ENCODE results near the gene SGSH.
A peak's percentile ranks its signal among the peaks of the same experiment; 100 is the strongest.
"Not testable (repeated sequence)": the region's sequence is repeated elsewhere in the genome, so short reads cannot be mapped to it uniquely, and the experiment has no call there.

SGSH gene

DNA sequence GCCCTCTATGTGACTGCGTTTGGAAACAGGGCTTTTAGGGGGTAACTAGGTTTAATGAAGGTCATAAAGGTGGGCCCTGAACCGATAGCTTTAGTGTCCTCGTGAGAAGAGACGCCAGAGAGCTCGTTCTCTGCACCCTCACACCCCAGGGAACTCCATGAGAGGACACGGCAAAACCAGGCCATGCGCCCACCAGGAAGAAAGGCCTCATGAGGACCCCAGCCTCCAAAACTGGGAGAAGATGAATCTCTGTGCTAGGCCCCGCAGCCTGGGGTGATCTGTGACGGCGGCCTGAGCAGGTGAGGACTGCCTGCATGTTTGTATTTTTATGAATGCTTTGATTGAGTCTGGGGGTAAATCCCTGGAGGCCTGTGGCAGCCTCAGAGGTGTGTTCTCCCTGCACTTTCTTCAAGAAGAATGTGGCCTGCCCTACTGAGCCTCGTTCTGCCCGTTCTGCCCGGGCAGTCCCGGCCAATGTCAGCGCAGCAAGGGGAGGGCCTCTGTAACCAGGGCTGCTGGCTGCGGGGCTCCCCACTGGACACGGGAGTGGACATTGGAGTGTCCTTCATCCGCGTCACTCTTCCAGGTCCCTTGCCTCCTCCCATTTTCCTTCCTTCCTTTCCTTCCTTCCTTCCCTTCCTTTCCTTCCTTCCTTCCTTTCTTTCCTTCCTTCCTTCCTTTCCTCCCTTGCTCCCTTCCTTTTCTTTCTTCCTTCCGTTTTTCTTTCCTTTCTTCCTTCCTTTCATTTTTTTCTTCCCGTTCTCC, 33.7 kb upstream of the SGSH start:
- no peak for DNase-seq

GRCh38 chr17:80252871-80253270, 32.7 kb upstream of the SGSH start:
- no peak for DNase-seq

DNA sequence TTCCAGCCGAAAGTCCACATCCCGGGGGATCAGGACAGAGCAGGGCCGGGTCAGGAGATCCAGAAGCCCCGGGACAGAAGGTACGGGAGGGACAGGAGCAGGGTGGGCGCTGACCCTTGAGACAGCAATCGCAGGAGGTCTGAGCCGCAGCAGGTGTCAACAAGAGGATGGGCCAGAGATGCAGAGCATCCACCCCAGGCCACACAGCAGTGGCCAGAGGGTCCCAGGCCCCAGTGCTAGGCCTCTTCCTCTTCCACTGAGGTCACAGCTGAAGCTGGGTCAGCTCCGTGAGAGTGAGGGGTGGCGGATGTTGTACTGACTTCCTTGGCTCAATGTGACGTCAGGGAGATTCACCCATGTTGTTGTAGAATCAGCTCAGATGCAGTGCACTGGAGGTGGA, 31.8 kb upstream of the SGSH start:
- DNase-seq = no peak

DNA sequence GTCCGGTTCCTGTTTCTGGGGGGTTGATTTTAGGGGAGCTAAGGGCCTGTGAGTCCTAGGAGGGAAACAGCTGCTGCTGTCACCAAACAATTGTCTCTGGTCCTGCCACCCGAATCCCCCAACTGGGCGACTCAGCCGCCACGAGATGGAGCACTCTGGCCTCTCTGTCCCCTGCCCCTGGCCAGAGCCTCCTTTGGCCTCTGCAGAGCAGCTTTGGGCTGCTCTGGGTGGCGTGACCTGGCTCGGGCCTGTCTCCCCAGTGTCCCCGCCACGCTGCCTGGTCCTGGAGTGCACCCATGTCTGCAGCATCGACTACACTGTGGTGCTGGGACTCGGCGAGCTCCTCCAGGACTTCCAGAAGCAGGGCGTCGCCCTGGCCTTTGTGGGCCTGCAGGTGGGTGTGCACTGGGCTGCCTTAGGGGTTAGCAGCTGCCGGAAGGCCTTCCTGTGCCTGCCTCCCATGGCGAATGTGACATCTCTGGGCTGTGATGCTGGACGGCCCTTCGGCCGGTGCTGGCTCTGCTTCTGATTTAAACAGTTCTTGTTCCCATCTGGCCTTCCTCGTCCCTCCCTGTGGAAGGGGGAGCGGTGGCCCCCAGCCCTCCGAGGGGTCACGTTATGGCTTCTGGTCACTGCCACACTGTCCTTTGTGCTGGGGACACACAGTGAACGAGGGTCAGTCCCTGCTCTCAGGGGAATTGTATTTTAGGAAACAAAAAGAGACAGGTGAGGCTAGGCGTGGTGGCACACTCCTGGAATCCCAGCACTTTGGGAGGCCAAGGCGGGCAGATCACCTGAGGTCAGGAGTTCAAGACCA, 29.0 kb upstream of the SGSH start:
- no peak for DNase-seq

GRCh38 chr17:80248001-80248893, 28.1 kb upstream of the SGSH start:
- DNase-seq = no peak

GRCh38 chr17:80247561-80247960, 27.4 kb upstream of the SGSH start:
- no peak for DNase-seq

- DNase-seq = no peak
These were observed 26.6 kb upstream of the SGSH start for GRCh38 chr17:80246726-80247125.

- no peak for DNase-seq
These were observed 26.1 kb upstream of the SGSH start for GRCh38 chr17:80246266-80246681.

DNA sequence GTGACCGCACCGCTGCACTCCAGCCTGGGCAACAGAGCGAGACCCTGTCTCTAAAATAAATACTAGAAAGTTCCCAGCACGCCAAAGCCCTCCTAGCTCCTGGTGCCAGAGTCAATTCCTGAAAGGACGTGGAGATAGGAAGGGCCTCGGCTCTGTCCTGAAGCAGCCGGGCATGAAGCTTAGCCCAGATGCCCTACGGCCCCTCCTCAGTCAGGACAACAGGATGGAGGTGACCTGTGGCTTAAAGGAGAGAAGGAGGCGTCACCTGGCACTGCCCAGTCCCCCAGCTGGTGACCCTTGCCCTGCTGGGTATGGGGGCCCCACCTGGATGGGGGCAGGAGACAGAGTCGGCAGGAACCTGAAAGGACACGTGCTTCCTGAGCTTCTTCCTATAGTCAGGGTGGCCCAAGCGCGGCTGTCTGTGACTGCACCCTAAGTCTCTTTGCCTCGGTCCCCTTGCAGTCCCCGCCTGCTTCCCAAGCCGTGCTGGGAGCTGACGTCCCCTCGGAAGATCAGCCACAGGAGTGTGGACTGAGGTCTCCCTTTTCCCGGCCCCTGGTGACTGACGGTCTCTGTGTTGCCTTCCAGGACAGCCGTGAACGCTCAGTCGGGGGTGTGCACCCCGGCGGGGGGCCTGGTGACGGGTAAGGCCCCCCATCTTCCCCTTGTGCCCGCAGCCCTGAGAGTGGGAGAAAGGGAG, 25.6 kb upstream of the SGSH start:
- no peak for DNase-seq

DNA sequence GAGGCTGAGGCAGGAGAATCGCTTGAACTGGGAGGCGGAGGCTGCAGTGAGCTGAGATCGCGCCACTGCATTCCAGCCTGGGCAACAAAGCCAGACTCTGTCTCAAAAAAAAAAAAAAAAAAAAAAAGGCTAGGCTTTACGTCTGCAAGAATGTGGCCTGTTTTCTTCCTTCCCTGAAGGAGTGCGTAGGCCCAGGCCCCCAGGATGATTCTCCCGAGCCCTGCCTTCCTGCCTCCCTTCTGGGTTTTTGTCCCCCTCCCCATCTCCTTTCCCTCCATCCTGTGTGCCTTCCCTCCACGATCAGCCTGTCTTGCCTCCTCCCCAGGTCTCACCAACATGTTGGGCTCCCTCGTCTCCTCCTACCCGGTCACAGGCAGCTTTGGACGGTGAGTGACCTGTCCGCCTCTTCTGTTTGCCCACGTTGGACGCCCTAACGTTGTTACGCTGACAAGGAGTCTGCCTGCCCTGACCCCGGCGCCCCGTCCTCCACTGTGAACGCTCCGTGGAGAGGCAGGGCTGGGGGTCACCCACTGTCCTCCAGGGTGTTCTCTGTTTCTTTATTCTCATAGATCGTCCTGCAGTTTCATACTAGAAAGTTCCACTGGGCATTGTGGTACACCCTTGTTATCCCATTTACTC, 24.9 kb upstream of the SGSH start:
- DNase-seq = no peak

DNA sequence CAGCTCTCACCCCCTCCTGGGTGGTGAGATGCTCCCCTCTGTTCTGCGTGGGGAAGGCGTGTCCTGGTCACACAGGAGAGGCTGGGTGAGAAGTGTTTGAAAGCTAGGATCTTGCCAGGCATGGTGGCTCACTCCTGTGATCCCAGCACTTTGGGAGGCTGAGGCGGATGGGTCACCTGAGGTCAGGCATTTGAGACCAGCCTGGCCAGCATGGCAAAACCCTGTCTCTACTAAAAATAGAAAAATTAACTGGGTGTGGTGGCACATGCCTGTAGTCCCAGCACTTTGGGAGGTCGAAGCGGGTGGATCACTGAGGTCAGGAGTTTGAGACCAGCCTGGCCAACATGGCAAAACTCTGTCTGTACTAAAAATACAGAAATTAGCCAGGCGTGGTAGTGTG, 24.3 kb upstream of the SGSH start:
- not testable (repeated sequence) for DNase-seq

- DNase-seq = no peak
These were observed 23.6 kb upstream of the SGSH start for GRCh38 chr17:80243526-80244433.

GRCh38 chr17:80242505-80242904, 22.4 kb upstream of the SGSH start:
- DNase-seq = peak; percentile 66

DNA sequence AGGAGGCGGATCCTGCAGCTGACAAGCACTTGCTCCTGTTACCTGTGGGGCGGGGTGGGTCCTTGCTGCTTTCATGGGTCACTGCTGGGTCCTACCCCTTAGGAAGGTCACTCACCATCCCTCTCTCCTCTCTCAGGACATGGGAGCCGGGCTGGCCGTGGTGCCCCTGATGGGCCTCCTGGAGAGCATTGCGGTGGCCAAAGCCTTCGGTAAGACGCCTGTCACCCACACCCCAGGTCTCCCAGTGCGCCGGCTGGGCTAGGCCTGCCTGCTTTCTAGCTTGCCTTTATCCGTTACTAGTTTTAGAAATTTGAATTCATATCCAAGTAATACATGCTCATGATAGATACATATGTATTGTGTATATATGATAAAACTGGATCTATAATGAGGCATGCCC, 17.3 kb upstream of the SGSH start:
- DNase-seq = no peak

DNA sequence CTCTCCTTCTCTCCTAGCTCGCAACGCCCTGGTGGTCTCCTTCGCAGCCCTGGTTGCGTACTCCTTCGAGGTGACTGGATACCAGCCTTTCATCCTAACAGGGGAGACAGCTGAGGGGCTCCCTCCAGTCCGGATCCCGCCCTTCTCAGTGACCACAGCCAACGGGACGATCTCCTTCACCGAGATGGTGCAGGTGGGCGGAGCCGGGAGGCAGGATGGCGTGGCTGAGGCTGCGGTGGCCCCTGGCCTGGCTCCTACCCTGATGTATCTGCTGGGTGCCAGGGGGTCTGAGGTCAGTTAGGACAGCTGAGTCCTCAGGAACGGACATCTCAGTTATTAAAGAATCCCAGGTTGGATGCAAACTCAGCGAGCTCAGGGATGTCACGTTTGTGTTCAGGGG, 16.8 kb upstream of the SGSH start:
- no peak for DNase-seq

GRCh38 chr17:80233202-80233601, 13.1 kb upstream of the SGSH start:
- DNase-seq = no peak

DNA sequence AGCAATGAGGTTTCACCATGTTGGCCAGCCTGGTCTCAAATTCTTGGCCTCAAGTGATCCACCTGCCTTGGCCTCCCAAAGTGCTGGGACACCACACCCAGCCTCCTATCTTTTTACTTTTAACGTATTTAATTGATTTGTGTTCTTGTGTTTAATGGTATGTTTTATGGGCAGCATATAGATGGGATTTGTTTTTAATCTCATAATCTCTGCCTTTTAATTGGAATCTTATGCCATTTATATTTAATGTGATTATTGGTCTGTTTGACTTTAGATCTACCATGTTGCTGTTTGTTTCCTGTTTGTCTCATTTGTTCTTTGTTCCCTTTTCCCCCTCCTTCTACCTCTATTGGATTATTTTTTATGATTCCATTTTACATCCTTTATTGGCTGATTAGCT, 12.3 kb upstream of the SGSH start:
- DNase-seq = no peak

GRCh38 chr17:80229011-80229410, 8.9 kb upstream of the SGSH start:
- no peak for DNase-seq

DNA sequence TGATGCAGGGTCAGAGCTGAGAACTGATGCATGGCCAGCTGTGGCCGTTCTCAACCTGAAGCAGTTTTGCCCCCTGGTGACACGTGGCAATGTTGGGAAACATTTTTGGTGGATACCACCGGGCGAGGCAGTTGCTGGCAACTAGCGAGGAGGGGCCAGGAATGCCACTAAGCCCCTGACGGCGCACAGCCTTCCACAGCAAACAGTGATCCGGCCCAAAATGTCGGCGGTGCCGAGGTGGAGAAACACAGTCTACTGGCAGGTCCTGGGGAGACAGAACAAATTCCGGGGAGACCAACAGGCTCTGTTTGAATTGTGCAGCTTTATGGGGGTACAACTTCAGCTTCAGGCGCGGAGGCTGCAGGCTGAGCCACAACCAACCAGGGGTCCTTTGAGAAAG, 8.3 kb upstream of the SGSH start:
- no peak for DNase-seq

- no peak for DNase-seq
These were observed 7.5 kb upstream of the SGSH start for GRCh38 chr17:80227666-80228065.

- no peak for DNase-seq
These were observed 7.0 kb upstream of the SGSH start for GRCh38 chr17:80227156-80227555.
